ENCODE measurements around the gene UHRF1. TPM values are rescaled to one million over a fixed set of nuclear protein-coding genes. Genes with fewer than 3 reads are reported as not detected.
"Not testable (repeated sequence)": the region's sequence is repeated elsewhere in the genome, so short reads cannot be mapped to it uniquely, and the experiment has no call there.

UHRF1 gene
- total RNA-seq, 1 donor from 2014 or later, result 13.5 TPM

- not testable (repeated sequence) for ATAC-seq
Measured at GRCh38 chr19:4900879-4901278, 8.4 kb upstream of the UHRF1 start.

GRCh38 chr19:4902796-4903195 lies 6.5 kb upstream of the UHRF1 start, which contains the start of gene ARRDC5:
ARRDC5 (minus strand) TSS chr19:4902896; CDS start chr19:4902825, 71 bp downstream.
- ATAC-seq, result no peak

- no peak for ATAC-seq
Measured at GRCh38 chr19:4904481-4904880, 4.8 kb upstream of the UHRF1 start.

GRCh38 chr19:4906963-4907362 lies 2.3 kb upstream of the UHRF1 start:
- ATAC-seq, result no peak

GRCh38 chr19:4908360-4908759 lies 941 bp upstream of the UHRF1 start:
- no peak for ATAC-seq

- no peak for ATAC-seq
Measured at GRCh38 chr19:4908781-4909155, 533 bp upstream of the UHRF1 start.

- ATAC-seq, result peak; percentile 75
Measured at GRCh38 chr19:4909897-4910593, 744 bp downstream of the UHRF1 start.

GRCh38 chr19:4910594-4911281 lies 1.4 kb downstream of the UHRF1 start:
- no peak for ATAC-seq

- ATAC-seq, result no peak
Measured at GRCh38 chr19:4911314-4911713, 2.0 kb downstream of the UHRF1 start.

- ATAC-seq, result peak; percentile 78
Measured at GRCh38 chr19:4911786-4912672, 2.7 kb downstream of the UHRF1 start.

- ATAC-seq, result no peak
Measured at GRCh38 chr19:4913996-4914735, 4.9 kb downstream of the UHRF1 start.

- peak; percentile 80 for ATAC-seq
Measured at GRCh38 chr19:4914736-4915501, 5.6 kb downstream of the UHRF1 start.

- no peak for ATAC-seq
Measured at GRCh38 chr19:4916292-4917082, 7.2 kb downstream of the UHRF1 start.

GRCh38 chr19:4922530-4923275 lies 13.4 kb downstream of the UHRF1 start:
- peak; percentile 7 for ATAC-seq

GRCh38 chr19:4923276-4923747 lies 14.0 kb downstream of the UHRF1 start:
- peak; percentile 23 for ATAC-seq

GRCh38 chr19:4929186-4929585 lies 19.9 kb downstream of the UHRF1 start:
- no peak for ATAC-seq

- no peak for ATAC-seq
Measured at GRCh38 chr19:4930664-4931063, 21.4 kb downstream of the UHRF1 start.

- ATAC-seq, result no peak
Measured at GRCh38 chr19:4932711-4933110, 23.4 kb downstream of the UHRF1 start.

GRCh38 chr19:4933528-4933927 lies 24.2 kb downstream of the UHRF1 start:
- ATAC-seq, result peak; percentile 30

GRCh38 chr19:4935444-4935843 lies 26.1 kb downstream of the UHRF1 start:
- no peak for ATAC-seq

Data from esophagus mucosa (tissue), 1 donor.